HG03558 (cell line): ENCODE data around the gene ADRA2B.
A peak's percentile ranks its signal among the peaks of the same experiment; 100 is the strongest.
"Not testable (repeated sequence)": the region's sequence is repeated elsewhere in the genome, so short reads cannot be mapped to it uniquely, and the experiment has no call there.

Experiments
- ATAC-seq: cut with Tn5 transposase; IDR thresholded peaks from one replicate; pipeline ENCODE4 v1.9.1; 2021; ENCODE audit warnings: moderate number of reproducible peaks; ENCODE audit not compliant: unreplicated experiment; ENCODE audit errors: extremely low read depth

The ADRA2B gene

GRCh38 chr2:96150791-96151594, 34.6 kb upstream of the ADRA2B start:
- ATAC-seq = no peak

GRCh38 chr2:96150007-96150640, 33.8 kb upstream of the ADRA2B start:
- ATAC-seq = no peak

GRCh38 chr2:96148410-96149217, 32.2 kb upstream of the ADRA2B start:
- ATAC-seq = peak; percentile 25

GRCh38 chr2:96147593-96148201, 31.3 kb upstream of the ADRA2B start:
- no peak for ATAC-seq

GRCh38 chr2:96146881-96147592, 30.7 kb upstream of the ADRA2B start:
- ATAC-seq = no peak

GRCh38 chr2:96146153-96146880, 29.9 kb upstream of the ADRA2B start:
- no peak for ATAC-seq

- no peak for ATAC-seq
Observed at GRCh38 chr2:96145848-96146152, 29.4 kb upstream of the ADRA2B start.

- no peak for ATAC-seq
Observed at GRCh38 chr2:96145036-96145847, 28.9 kb upstream of the ADRA2B start, which contains the start of gene DUSP2. DUSP2 (minus strand) TSS chr2:96145440; CDS start chr2:96145354, 86 bp downstream.

- no peak for ATAC-seq
Observed at GRCh38 chr2:96144481-96145035, 28.2 kb upstream of the ADRA2B start.

- no peak for ATAC-seq
Observed at GRCh38 chr2:96143848-96144480, 27.6 kb upstream of the ADRA2B start.

GRCh38 chr2:96143231-96143847, 27.0 kb upstream of the ADRA2B start:
- ATAC-seq = no peak

GRCh38 chr2:96142217-96143113, 26.1 kb upstream of the ADRA2B start:
- no peak for ATAC-seq

GRCh38 chr2:96141624-96141967, 25.2 kb upstream of the ADRA2B start:
- ATAC-seq = not testable (repeated sequence)

- no peak for ATAC-seq
Observed at GRCh38 chr2:96140941-96141623, 24.7 kb upstream of the ADRA2B start.

- no peak for ATAC-seq
Observed at GRCh38 chr2:96139181-96139758, 22.9 kb upstream of the ADRA2B start.
